ENCODE measurements around the gene PC. TPM values are rescaled to one million over a fixed set of nuclear protein-coding genes. Genes with fewer than 3 reads are reported as not detected.
A peak's percentile ranks its signal among the peaks of the same experiment; 100 is the strongest.

The PC gene
- total and polyA plus RNA-seq, 9 of the 15 experiments (the other 6 are each of a cell fraction or from before 2014, with no cell fraction given) = 0.94 to 38.0 (median 8.7) TPM

DNA sequence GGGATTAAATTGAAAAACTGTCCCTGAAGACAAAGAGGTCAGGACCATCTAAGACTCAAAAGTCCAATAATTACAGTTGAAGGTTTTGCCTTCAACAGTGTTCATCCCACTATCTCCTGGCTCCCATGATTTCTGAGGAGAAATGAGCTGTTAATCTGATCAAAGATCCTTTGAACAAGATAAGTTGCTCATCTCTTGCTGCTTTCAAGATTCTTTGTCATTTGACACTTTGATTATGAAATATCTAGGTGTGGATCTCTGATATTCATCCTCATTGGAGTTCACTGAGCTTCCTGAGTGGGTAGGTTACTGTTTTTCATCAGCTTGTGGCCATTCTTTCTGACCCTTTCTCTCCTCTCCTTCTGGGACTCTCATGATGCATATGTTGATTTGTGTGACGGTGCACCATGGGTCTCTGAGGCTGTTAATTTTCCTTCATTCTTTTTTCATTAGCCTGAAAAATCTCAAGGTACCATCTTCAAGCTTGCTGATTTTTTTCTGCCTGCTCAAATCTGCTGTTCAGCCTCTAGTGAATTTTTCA, 20.9 kb downstream of the PC start:
- no peaks in the 10 kb centered on the region for H3K9me3 ChIP-seq (replicated peaks; ENCODE audit: control insufficient read depth, insufficient read depth, low read depth, low read length)
- ChIA-PET POLR2A (interaction anchor here (0.7 kb wide), 3 partner anchors 22 to 39 kb away, joined by 3 to 4 read pairs (median 3); no protein-coding TSS in a partner anchor), CTCF (ENCODE audit: low intra/inter-chr PET ratio) (no interaction called here)
- in situ Hi-C loops (cut with MboI) (no loop called here), intact Hi-C loops (cut with micrococcal nuclease) (no loop called here)
- TF ChIP-seq SRSF7 (optimal IDR thresholded peaks at IDR 0.05; ENCODE audit: low read depth, low read length) = no peak
- TF ChIP-seq DPF2 (IDR thresholded peaks at IDR 0.05) = 0 out of 2 replicates have a peak, but pooled peaks have one; percentile 13
- no peak for TF ChIP-seq PHF8 (IDR thresholded peaks at IDR 0.05; ENCODE audit: borderline replicate concordance, low read length)
- peak; percentile 41; the same call in 1 of the 2 replicates for TF ChIP-seq ZNF384 (IDR thresholded peaks at IDR 0.05; ENCODE audit: low read depth, low read length)
- TF ChIP-seq MAFF (IDR thresholded peaks at IDR 0.05; ENCODE audit: low read length) = no peak
- no peak overlapping the region for H3K9ac ChIP-seq (ENCODE audit: insufficient read depth in 1 of 2, low read depth in 2 of 2, low read length in 2 of 2)
- no peak for ATAC-seq
- 82% methylated on average over 1 of the region's 1 CpG for WGBS (ENCODE audit: insufficient coverage, low coverage, missing lambda C conversion rate)
- H3K27ac ChIP-seq (ENCODE audit: extremely low read depth, low read depth, low read length) = no peak overlapping the region
- peaks cover 18 to 46% of the 10 kb centered on the region in 2 experiments; a peak in 4 of 5 replicates for H3K4me1 ChIP-seq (replicated peaks in 1 of 2; ENCODE audit: control insufficient read depth in 2 of 2, insufficient read depth in 2 of 2, low read length in 2 of 2)
- H4K20me1 ChIP-seq (replicated peaks; ENCODE audit: control insufficient read depth, insufficient read depth, low read length) = no peaks in the 10 kb centered on the region
- BruUV-seq (replicated peaks) = no TSS peak
- H3K9me1 ChIP-seq (ENCODE audit: control insufficient read depth, insufficient read depth, low read length) = no peaks in the 10 kb centered on the region
- no peaks in the 10 kb centered on the region for H3K27me3 ChIP-seq (ENCODE audit: control insufficient read depth in 2 of 2, insufficient read depth in 2 of 2, low read length in 2 of 2)
- H3K79me2 ChIP-seq (ENCODE audit: control insufficient read depth, insufficient read depth, low read length) = no peaks in the 10 kb centered on the region; the same call in 2 of the 3 replicates
- no peak overlapping the region for H3K4me3 ChIP-seq
- H3K36me3 ChIP-seq (ENCODE audit: control insufficient read depth, insufficient read depth, low read length) = no peaks in the 10 kb centered on the region; the same call in 2 of the 3 replicates
- H2AFZ ChIP-seq (ENCODE audit: low read depth, low read length) = no peak overlapping the region
- H3K4me2 ChIP-seq (ENCODE audit: insufficient read depth, low read length) = no peak overlapping the region
- DNase-seq (ENCODE audit: extremely low read depth in 1 of 4, low spot score in 3 of 4) = no peak
- FAIRE-seq = no peak

- no peak for DNase-seq (ENCODE audit: extremely low read depth in 1 of 4, low spot score in 3 of 4)
- Histone ChIP-seq H3K27me3 (ENCODE audit: control insufficient read depth in 2 of 2, insufficient read depth in 2 of 2, low read length in 2 of 2) (no peaks in the 10 kb centered on the region), H3K27ac (ENCODE audit: extremely low read depth, low read depth, low read length) (peak overlapping the region; percentile 15), H3K4me3 (no peak overlapping the region), H2AFZ (ENCODE audit: low read depth, low read length) (no peak overlapping the region), H3K9me1 (ENCODE audit: control insufficient read depth, insufficient read depth, low read length) (no peaks in the 10 kb centered on the region), H3K9ac (ENCODE audit: insufficient read depth in 1 of 2, low read depth in 2 of 2, low read length in 2 of 2) (no peak overlapping the region; a peak in 1 of 4 replicates), H3K4me2 (ENCODE audit: insufficient read depth, low read length) (no peak overlapping the region), H4K20me1 (replicated peaks; ENCODE audit: control insufficient read depth, insufficient read depth, low read length) (no peaks in the 10 kb centered on the region), H3K36me3 (ENCODE audit: control insufficient read depth, insufficient read depth, low read length) (no peaks in the 10 kb centered on the region; the same call in 2 of the 3 replicates), H3K4me1 (replicated peaks in 1 of 2; ENCODE audit: control insufficient read depth in 2 of 2, insufficient read depth in 2 of 2, low read length in 2 of 2) (peaks cover 18 to 53% of the 10 kb centered on the region in 2 experiments), H3K79me2 (ENCODE audit: control insufficient read depth, insufficient read depth, low read length) (no peaks in the 10 kb centered on the region; the same call in 2 of the 3 replicates), H3K9me3 (replicated peaks; ENCODE audit: control insufficient read depth, insufficient read depth, low read depth, low read length) (no peaks in the 10 kb centered on the region)
- no TSS peak for BruUV-seq (replicated peaks)
- 12% methylated on average over 2 of the region's 2 CpGs for WGBS (ENCODE audit: insufficient coverage, low coverage, missing lambda C conversion rate)
- ATAC-seq = no peak
- intact Hi-C loops (cut with micrococcal nuclease) = no loop called here
- TF ChIP-seq, protein P1, sequence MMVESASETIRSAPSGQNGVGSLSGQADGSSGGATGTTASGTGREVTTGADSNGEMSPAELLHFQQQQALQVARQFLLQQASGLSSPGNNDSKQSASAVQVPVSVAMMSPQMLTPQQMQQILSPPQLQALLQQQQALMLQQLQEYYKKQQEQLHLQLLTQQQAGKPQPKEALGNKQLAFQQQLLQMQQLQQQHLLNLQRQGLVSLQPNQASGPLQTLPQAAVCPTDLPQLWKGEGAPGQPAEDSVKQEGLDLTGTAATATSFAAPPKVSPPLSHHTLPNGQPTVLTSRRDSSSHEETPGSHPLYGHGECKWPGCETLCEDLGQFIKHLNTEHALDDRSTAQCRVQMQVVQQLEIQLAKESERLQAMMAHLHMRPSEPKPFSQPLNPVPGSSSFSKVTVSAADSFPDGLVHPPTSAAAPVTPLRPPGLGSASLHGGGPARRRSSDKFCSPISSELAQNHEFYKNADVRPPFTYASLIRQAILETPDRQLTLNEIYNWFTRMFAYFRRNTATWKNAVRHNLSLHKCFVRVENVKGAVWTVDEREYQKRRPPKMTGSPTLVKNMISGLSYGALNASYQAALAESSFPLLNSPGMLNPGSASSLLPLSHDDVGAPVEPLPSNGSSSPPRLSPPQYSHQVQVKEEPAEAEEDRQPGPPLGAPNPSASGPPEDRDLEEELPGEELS (CRISPR knock-in tag; IDR thresholded peaks at IDR 0.05; ENCODE audit: borderline replicate concordance) = no peak
- TF ChIP-seq PML (IDR thresholded peaks at IDR 0.05; ENCODE audit: low read length) = no peak
- peak; percentile 78 for TF ChIP-seq CEBPB (tag; IDR thresholded peaks at IDR 0.05)
- no peak for TF ChIP-seq CEBPG (CRISPR knock-in tag; IDR thresholded peaks at IDR 0.05)
- peak in 1 of 2 experiments; percentile 10; a peak in 1 of 4 replicates for TF ChIP-seq CEBPG (tag; conservative IDR thresholded peaks at IDR 0.05 in 1 of 2, IDR thresholded peaks at IDR 0.05 in 1 of 2)
- TF ChIP-seq RBM25 (IDR thresholded peaks at IDR 0.05; ENCODE audit: low read depth, low read length, severe bottlenecking) = peak; percentile 92
- TF ChIP-seq CBFA2T3 (IDR thresholded peaks at IDR 0.05) = peak; percentile 17; the same call in 1 of the 2 replicates
- no peak for TF ChIP-seq TAF15 (IDR thresholded peaks at IDR 0.05; ENCODE audit: low read depth, low read length)
- TF ChIP-seq FOSL1 (tag; conservative IDR thresholded peaks at IDR 0.05) = no peak
- no peak for TF ChIP-seq BRD9 (IDR thresholded peaks at IDR 0.05; ENCODE audit: low read depth, partially characterized antibody)
- no peak for FAIRE-seq
- ChIA-PET CTCF (ENCODE audit: low intra/inter-chr PET ratio) (no interaction called here), POLR2A (interaction anchor here (0.6 to 1.7 kb wide), 7 partner anchors 12 to 1475 kb away, joined by 3 to 10 read pairs (median 3); no protein-coding TSS in a partner anchor)
- in situ Hi-C loops (cut with MboI) = no loop called here
Observed at GRCh38 chr11:66936311-66936711, 21.9 kb downstream of the PC start.
